Activated T-cell treated with anti-CD3 and anti-CD28 coated beads for 24 hours (primary cell): ENCODE measurements around the gene TAF11L3.
"Not testable (repeated sequence)": the region's sequence is repeated elsewhere in the genome, so short reads cannot be mapped to it uniquely, and the experiment has no call there.

Experiments used
- DNase-seq: peaks from one replicate; pipeline ENCODE4 v3.0.0-alpha.2; 2020; ENCODE audit warnings: low read depth

The TAF11L3 gene

GRCh38 chr5:17518067-17518466, at the start of gene TAF11L3:
TSS of gene TAF11L3 (plus strand) at chr5:17518367.
- not testable (repeated sequence) for DNase-seq

- no peak for DNase-seq
These were observed 48.1 kb upstream of the TAF11L3 start for GRCh38 chr5:17470064-17470463.

DNA sequence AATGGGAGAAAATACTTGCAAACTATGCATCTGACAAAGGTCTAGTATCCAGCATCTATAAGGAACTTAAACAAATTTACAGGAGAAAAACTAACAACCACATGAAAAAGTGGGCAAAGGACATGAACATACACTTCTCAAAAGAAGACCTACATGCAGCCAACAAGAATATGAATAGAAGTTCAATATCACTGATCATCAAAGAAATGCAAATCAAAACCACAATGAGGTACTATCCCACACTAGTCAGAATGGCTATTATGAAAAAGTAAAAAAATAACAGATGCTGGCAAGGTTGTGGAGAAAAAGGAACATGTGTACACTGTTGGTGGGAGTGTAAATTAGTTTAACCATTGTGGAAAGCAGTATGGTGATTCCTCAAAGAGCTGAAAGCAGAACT, 43.1 kb upstream of the TAF11L3 start:
- DNase-seq = not testable (repeated sequence)

DNA sequence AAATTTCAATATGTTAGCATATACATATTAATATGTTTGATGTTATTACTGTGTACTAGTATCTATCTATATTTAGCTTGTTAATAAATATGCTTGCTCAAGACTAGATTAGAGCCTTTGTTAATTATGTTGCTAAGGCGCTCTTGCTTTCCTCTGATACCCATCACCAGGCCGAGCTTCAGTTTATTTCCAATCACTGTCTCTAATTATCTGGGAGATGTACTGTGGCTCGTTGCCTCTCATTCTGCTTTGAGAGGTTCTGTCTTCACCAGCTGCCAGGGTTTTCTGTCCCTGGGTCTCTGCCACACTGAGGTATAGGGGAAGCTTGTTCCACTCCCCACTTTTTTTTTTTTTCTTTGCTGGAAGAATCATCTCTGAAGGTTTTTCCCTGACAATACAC, 41.1 kb upstream of the TAF11L3 start:
- no peak for DNase-seq

DNA sequence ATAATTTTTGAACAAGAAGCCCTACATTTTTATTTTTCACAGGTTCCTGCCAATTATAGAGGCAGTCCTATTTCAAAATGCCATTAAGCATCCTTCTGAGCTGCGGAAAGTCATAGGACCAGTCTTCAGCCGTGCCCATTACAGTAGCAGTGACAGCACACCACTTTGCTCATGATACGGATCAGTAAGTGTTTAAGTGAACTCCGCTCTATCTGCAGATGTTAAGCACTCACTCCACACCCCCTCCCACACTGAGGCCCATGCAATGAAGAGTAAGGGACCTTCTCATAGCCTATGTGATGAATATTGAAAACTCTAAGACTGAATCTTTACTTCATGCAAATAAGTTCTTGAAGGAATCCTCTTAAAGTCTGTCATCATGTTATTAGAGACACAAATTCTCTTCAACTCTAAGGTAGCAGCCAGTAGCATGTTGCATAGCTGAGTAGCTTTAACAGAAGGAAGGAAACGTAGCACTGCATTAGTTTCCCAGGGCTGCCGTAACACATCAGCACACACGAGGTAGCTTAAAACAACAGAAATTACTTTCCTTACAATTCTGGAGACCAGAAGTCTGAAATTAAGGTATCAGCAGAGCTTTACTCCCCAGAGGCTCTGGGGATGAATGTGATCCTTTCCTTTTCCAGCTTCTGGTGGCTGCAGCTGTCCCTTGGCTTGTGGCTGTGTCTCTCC, 40.4 kb upstream of the TAF11L3 start:
- no peak for DNase-seq

DNA sequence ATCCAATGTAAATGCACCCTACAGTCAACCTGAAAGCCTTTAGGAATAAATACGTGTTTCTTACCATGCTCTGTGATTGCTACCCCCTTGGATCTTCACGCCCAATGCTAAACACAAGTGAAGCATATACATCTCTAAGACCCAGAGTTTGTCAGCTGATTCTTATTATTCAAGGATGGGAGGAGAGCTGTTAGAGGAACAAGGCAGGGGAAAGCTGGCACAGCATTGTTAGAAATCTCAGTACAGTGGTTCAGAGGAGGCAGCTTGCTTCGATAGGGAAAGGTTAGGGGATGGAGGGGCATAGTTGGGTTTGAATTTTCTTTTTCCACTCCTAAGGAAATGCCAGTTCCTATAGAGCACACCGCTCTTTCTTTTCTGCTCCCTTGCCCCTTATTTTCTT, 36.8 kb upstream of the TAF11L3 start:
- DNase-seq = no peak

GRCh38 chr5:17482790-17483189, 35.4 kb upstream of the TAF11L3 start:
- DNase-seq = no peak

DNA sequence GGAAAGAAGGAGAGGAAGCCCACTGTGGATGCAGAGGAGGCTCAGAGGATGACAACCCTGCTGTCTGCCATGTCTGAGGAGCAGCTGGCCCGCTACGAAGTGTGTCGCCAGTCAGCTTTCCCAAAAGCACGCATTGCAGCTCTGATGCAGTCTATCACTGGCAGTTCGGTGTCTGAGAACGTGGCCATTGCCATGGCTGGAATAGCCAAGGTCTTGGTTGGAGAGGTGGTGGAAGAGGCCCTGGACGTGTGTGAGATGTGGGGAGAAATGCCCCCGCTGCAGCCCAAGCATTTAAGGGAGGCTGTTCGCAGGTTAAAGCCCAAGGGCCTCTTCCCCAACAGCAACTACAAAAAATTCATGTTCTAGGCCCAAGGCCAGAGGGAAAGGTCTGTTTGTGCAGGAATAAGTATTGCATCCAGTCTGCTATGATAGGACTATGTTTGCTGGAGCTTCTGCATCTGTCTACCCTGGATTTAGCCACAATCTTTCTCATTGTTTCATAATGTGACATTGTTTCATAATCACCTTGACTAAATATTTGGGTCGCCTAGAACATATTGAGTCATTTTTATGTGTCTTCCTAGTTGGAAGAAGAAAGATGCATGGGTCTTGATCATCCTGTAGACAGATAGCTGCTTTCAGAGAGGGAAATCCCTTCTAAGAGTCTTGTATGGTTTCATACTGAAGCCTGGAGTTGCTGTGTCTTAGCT, 31.5 kb upstream of the TAF11L3 start:
- not testable (repeated sequence) for DNase-seq

GRCh38 chr5:17487174-17487512, 31.0 kb upstream of the TAF11L3 start:
- no peak for DNase-seq

- DNase-seq = not testable (repeated sequence)
These were observed 26.9 kb upstream of the TAF11L3 start for GRCh38 chr5:17491257-17491656.

DNA sequence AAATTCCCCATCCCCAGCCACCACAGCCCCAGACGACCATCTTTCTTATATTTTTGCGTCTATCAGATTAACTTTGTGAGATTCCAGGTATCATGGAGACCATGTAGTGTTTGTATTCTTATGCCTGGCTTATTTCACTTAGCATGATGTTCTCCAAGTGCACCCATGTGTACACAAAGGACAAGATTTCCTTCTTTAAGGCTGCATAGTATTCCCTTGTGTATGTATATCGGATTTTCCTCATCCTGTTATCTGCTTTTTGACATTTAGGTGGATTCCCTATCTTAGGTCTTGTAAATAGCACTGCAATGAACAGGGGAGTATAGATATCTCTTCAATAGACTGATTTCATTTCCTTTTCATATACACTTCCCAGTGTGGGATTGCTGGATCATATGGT, 25.4 kb upstream of the TAF11L3 start:
- DNase-seq = no peak

DNA sequence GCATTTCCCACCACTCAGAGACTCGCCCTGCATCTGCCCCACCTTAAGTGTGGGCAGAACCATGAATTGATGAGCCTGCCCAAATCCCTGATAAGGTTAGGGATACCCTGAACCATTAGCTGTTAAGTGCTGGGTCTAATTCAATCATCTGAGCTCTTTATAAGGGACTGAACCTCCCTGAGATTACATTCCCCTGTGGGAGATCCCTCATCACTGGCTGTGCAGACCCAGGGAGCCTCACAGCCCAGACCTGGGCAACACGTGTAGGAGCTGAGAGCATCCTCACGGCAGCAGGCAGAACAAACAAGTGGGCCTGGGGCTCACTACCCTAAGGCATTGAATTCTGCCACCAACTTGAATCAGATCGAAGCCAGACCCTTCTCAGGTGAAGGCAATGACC, 20.7 kb upstream of the TAF11L3 start:
- DNase-seq = no peak

DNA sequence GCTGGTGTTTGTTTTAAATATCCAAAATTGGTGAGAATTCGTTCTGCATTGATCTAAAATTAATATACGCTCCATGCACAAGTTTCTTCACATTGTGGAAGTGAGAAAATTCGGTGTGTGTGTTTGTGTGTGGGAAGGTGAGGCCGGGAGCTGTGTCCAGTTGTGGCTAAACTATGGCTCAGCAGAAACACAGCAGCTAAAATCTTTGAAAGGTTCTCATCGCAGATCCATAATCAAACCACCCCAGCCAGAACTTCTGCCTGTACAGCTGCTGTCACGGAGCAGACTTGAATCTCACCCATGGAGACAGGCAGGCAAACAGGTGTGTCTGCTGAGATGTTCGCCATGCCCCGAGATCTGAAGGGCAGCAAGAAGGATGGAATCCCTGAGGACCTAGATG, 20.2 kb upstream of the TAF11L3 start, which contains the start of gene TAF11L2:
TSS of gene TAF11L2 (plus strand) at position 301 of the 400 bp plus-strand sequence.
- not testable (repeated sequence) for DNase-seq

DNA sequence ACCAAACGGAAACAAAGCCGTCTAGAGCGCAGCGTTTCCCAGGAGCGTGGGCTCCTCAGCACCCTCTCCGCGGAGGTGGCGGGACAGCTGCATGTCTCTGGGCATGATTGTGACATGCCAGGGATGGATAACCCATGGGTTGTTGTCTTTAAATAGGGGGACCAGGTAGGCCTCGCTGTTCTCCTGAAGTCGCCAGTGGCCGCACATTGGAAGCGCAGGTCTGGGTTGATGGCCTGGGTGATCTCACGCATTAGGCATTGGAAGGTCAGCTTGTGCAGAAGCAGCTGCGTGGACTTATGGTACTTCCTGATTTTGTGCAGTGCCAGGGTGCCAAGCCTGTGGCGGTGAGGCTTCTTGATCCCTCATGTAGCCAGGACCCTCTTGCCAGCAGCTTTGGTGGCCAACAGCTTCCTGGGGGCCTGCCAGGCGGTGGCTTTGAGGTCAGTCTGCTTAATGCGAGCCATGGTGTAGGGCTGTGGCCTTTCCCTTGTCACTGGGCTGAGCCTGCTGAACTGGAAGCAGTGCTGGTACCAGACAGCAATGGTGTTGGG, 6.3 kb upstream of the TAF11L3 start:
- no peak for DNase-seq

DNA sequence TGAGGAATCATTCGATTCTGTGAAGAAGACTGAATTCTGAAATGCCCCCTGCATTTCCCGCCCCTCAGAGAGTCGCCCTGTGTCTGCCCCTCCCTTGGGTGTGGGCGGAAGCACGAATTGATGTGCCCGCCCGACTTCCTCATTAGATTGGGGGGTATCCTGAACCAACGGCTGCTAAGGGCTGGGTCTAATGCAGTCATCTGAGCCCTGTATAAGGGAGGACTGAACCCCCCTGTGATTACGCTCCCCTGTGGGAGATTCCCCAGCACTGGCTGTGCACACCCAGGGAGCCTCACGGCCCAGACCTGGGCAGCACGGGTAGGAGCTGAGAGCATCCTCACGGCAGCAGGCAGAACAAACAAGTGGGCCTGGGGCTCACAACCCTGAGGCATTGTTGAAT, 641 bp upstream of the TAF11L3 start:
- not testable (repeated sequence) for DNase-seq

- not testable (repeated sequence) for DNase-seq
These were observed 1.3 kb downstream of the TAF11L3 start for GRCh38 chr5:17519508-17519907.

GRCh38 chr5:17521501-17521900, 3.3 kb downstream of the TAF11L3 start, which contains the start of gene TAF11L4:
TSS of gene TAF11L4 (plus strand) at chr5:17521801.
- not testable (repeated sequence) for DNase-seq

GRCh38 chr5:17524935-17525334, 6.8 kb downstream of the TAF11L3 start, which contains the start of gene TAF11L5:
TSS of gene TAF11L5 (plus strand) at chr5:17525235.
- not testable (repeated sequence) for DNase-seq

GRCh38 chr5:17526504-17526903, 8.3 kb downstream of the TAF11L3 start:
- DNase-seq = not testable (repeated sequence)

DNA sequence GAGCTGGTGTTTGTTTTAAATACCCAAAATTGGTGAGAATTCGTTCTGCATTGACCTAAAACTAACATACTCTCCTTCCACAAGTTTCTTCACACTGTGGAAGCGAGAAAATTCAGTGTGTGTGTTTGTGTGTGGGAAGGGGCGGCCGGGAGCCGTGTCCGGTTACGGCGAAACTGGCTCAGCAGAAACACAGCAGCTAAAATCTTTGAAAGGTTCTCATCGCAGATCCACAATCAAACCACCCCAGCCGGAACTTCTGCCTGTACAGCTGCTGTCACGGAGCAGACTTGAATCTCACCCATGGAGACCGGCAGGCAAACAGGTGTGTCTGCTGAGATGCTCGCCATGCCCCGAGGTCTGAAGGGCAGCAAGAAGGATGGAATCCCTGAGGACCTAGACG, 10.2 kb downstream of the TAF11L3 start, which contains the start of gene TAF11L6:
TSS of gene TAF11L6 (plus strand) at position 301 of the 400 bp plus-strand sequence.
- not testable (repeated sequence) for DNase-seq
